ENCODE measurements around the gene MAP1B. TPM values are rescaled to one million over a fixed set of nuclear protein-coding genes. Genes with fewer than 3 reads are reported as not detected.
"Not testable (repeated sequence)": the region's sequence is repeated elsewhere in the genome, so short reads cannot be mapped to it uniquely, and the experiment has no call there.

Gene MAP1B
- total and polyA plus RNA-seq, 8 donors = 2.1 to 985 (median 24.7) TPM

DNA sequence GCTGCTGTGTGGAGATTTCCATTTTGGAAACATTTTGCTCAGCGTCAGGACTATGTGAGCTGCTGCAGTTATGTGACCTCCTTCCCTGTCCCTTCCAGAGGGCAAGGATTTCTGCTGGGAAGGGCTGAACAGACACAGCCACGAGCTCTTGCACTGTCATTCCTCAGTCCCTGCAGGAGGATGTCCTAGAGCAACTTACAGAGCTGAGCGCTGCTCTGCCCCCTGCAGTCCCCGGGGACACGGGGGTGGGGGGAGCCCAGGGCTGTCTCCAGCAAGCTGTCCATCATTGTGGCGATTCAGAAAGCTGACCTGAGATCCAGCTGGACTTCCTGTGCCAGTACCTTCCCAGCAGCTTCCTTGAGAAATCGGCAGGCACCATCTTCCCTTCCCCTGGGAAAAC lies 28.0 kb upstream of the MAP1B start:
- H3K36me3 ChIP-seq = no peaks in the 10 kb centered on the region
- intact Hi-C loops (cut with DNase I; ENCODE audit: low total_unique reads) = no loop called here
- H3K27ac ChIP-seq = no peak overlapping the region
- peak in 1 of 2 donors; percentile 4 for DNase-seq
- WGBS, 5 donors = 14 to 22% (median 16%) methylated on average over 4 to 7 of the region's 7 CpGs
- no peaks in the 10 kb centered on the region for H3K4me1 ChIP-seq
- peaks cover 0 to 10% (median 0%) of the 10 kb centered on the region in 3 donors for H3K27me3 ChIP-seq
- no peak overlapping the region for H3K4me3 ChIP-seq
- no peaks in the 10 kb centered on the region for H3K9me3 ChIP-seq
- TF ChIP-seq POLR2A (IDR thresholded peaks at IDR 0.05) (no peak), POLR2AphosphoS5 (IDR thresholded peaks at IDR 0.05) (no peak), EP300 (IDR thresholded peaks at IDR 0.05) (no peak)
- TF ChIP-seq, protein P1, sequence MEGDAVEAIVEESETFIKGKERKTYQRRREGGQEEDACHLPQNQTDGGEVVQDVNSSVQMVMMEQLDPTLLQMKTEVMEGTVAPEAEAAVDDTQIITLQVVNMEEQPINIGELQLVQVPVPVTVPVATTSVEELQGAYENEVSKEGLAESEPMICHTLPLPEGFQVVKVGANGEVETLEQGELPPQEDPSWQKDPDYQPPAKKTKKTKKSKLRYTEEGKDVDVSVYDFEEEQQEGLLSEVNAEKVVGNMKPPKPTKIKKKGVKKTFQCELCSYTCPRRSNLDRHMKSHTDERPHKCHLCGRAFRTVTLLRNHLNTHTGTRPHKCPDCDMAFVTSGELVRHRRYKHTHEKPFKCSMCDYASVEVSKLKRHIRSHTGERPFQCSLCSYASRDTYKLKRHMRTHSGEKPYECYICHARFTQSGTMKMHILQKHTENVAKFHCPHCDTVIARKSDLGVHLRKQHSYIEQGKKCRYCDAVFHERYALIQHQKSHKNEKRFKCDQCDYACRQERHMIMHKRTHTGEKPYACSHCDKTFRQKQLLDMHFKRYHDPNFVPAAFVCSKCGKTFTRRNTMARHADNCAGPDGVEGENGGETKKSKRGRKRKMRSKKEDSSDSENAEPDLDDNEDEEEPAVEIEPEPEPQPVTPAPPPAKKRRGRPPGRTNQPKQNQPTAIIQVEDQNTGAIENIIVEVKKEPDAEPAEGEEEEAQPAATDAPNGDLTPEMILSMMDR (IDR thresholded peaks at IDR 0.05) = no peak

DNA sequence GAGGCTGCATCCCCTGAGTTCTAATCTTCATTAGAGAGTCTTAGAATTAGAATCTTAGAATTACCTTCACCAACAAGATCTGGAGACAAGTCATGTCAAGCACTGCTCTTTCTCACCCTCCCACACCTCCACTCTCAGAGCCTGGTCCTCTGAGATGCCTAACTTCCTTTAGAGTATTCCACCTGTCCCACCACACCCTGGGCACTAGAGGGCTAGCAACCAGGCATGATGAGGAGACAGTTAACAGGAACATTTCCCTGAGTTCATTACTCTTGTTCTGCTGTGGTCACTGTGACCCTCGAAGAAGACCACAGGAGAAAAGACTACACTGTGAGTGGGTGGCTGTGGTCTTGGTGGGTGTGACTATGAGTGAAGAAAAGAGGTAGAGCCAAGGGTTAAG lies 25.2 kb upstream of the MAP1B start:
- no peaks in the 10 kb centered on the region for H3K9me3 ChIP-seq

DNA sequence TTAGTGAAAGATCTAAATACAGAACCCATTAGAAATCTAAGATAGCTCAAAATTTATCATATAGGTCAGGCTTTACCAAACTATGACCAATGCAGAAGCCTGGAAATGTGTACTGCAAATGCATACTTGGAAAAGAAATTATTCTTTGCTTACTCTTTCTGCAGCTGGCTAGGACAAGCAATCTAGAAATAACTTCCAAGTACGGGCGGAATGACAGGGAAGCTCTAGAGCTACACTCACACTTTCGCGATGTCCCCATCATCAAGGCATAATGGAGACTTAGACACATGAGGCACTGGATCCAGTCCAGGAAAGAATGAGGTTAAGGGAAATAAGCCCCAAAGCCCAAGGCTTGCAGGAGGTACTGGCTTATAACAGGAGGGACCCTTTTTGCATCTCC lies 22.4 kb upstream of the MAP1B start:
- Histone ChIP-seq H3K4me3 (no peak overlapping the region), H3K27ac (no peak overlapping the region), H3K4me1 (no peaks in the 10 kb centered on the region), H3K36me3 (no peaks in the 10 kb centered on the region), H3K9me3 (no peaks in the 10 kb centered on the region), H3K27me3 (peaks cover 0 to 10% (median 0%) of the 10 kb centered on the region in 3 donors)
- TF ChIP-seq POLR2AphosphoS5 (IDR thresholded peaks at IDR 0.05) (no peak), EP300 (IDR thresholded peaks at IDR 0.05) (no peak), POLR2A (IDR thresholded peaks at IDR 0.05) (no peak)
- TF ChIP-seq, protein P1 (IDR thresholded peaks at IDR 0.05) = no peak
- DNase-seq = no peak
- 64 to 81% (median 73%) methylated on average over 4 of the region's 4 CpGs for WGBS, 5 donors
- intact Hi-C loops (cut with DNase I; ENCODE audit: low total_unique reads) = no loop called here

More for the DNA sequence above, 25.2 kb upstream of the MAP1B start:
- Histone ChIP-seq H3K27ac (no peak overlapping the region), H3K27me3 (peaks cover 0 to 10% (median 0%) of the 10 kb centered on the region in 3 donors), H3K4me3 (no peak overlapping the region), H3K36me3 (no peaks in the 10 kb centered on the region), H3K4me1 (no peaks in the 10 kb centered on the region)
- DNase-seq = no peak
- WGBS, 5 donors = 44 to 67% (median 54%) methylated on average over 1 of the region's 1 CpG
- intact Hi-C loops (cut with DNase I; ENCODE audit: low total_unique reads) = no loop called here
- no peak for TF ChIP-seq POLR2AphosphoS5 (IDR thresholded peaks at IDR 0.05)
- TF ChIP-seq, protein P1 (IDR thresholded peaks at IDR 0.05) = no peak
- no peak for TF ChIP-seq POLR2A (IDR thresholded peaks at IDR 0.05)
- TF ChIP-seq EP300 (IDR thresholded peaks at IDR 0.05) = no peak

DNA sequence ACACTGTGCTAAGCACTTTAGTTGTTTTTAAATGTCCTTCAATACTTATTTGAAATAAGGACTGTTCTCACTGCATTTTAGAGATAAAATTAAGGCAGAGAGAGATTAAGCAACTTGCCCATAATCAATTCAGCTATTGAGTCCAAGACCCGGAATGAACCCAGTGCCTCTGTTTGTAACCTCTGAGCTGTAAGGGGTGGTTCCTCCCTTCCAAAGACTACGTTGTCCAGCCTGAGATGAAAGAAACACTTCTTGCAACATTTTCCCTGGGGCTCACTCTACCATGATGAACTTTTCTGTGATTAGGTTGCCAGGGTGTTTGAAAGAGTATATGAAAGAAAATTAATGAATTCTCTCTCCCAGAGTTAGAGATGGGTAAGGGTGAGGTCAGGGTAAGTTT lies 22.0 kb upstream of the MAP1B start:
- no peaks in the 10 kb centered on the region for H3K36me3 ChIP-seq
- DNase-seq = no peak
- no peak overlapping the region for H3K4me3 ChIP-seq
- peaks cover 0 to 6% (median 0%) of the 10 kb centered on the region in 3 donors for H3K27me3 ChIP-seq
- H3K4me1 ChIP-seq = no peaks in the 10 kb centered on the region
- 48 to 57% (median 50%) methylated on average over 2 of the region's 2 CpGs for WGBS, 5 donors
- H3K9me3 ChIP-seq = no peaks in the 10 kb centered on the region
- intact Hi-C loops (cut with DNase I; ENCODE audit: low total_unique reads) = no loop called here
- TF ChIP-seq, protein P1 (IDR thresholded peaks at IDR 0.05) = no peak
- TF ChIP-seq POLR2A (IDR thresholded peaks at IDR 0.05) (no peak), POLR2AphosphoS5 (IDR thresholded peaks at IDR 0.05) (no peak), EP300 (IDR thresholded peaks at IDR 0.05) (no peak)
- H3K27ac ChIP-seq = no peak overlapping the region

DNA sequence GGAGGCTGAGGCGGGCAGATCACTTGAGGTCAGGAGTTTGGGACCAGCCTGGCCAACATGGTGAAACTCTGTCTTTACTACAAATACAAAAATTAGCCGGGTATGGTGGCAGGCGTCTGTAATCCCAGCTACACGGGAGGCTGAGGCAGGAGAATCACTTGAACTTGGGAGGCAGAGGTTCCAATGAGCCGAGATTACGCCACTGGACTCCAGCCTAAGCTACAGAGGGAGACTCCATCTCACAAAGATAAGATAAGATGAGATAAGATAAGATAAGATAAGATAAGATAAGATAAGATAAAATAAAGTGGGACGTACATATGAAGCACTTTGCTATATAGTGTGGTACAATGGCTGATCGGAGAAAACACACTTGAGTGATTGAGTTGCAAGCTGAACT lies 17.6 kb upstream of the MAP1B start:
- H3K27ac ChIP-seq; H3K4me1 ChIP-seq; DNase-seq; H3K36me3 ChIP-seq; H3K4me3 ChIP-seq; intact Hi-C loops (cut with DNase I; ENCODE audit: low total_unique reads); H3K9me3 ChIP-seq; H3K27me3 ChIP-seq: not testable (repeated sequence)
- 70 to 87% (median 80%) methylated on average over 8 of the region's 8 CpGs for WGBS, 5 donors
